Bronchial epithelial cell (primary cell): ENCODE data around the gene RAB23. TPM values are rescaled to one million over a fixed set of nuclear protein-coding genes. Genes with fewer than 3 reads are reported as not detected.

ENCODE experiments used
- DNase-seq: peaks from one replicate; pipeline ENCODE4 v3.0.0-alpha.2; 2010; ENCODE audit warnings: low read depth
- FAIRE-seq: peaks from 2 replicates; lab custom pipeline; 2011; peaks lifted over from hg19 to GRCh38; lab: Jason Lieb, UNC
- H3K27me3 ChIP-seq: 2 replicates; pipeline ENCODE4 v1.5.1; 2011; ENCODE audit warnings: low read length; ENCODE audit not compliant: control insufficient read depth, insufficient read depth
- H3K36me3 ChIP-seq: 2 replicates; pipeline ENCODE4 v1.5.1; 2011; ENCODE audit warnings: low read length; ENCODE audit not compliant: control insufficient read depth, insufficient read depth
- H3K4me3 ChIP-seq: 2 replicates; pipeline ENCODE4 v1.5.1; 2011; ENCODE audit warnings: mild to moderate bottlenecking, low read depth, low read length, control low read depth
- CTCF ChIP-seq: IDR thresholded peaks from 2 replicates; pipeline ENCODE4 v1.5.1; 2011; ENCODE audit warnings: mild to moderate bottlenecking, moderate library complexity, low read length, control low read depth, inconsistent platforms; ENCODE audit not compliant: insufficient read depth, severe bottlenecking
- total RNA-seq: library from RNA; depleted of rRNA; stranded (reverse); fragments of >200 nt; gene quantifications from 2 replicates; pipeline ENCODE4 v1.2.1, GENCODE V29; 2014

The RAB23 gene
- total RNA-seq, 1 donor from 2014 or later = 26.1 TPM

DNA sequence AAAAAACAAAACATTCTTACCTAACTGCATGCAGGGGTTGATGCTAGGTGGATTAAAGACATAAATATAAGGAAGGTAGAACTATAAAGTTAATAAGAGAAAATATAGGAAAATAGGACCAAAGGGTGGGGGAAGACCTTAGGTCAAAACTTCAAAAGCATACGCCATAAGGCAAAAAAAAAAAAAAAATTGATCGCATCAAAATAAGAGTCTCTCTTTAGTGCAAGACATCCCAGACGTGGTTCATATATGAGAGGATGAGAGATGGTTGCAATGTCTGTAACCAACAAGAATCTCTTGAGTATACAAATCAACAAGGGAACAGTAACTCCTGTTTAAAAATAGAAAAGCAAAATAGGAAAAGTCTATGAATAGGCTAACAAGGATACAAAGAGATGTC is 41.5 kb downstream of the RAB23 start:
- no peak for TF ChIP-seq CTCF
- H3K36me3 ChIP-seq = peaks cover 1% of the 10 kb centered on the region
- H3K27me3 ChIP-seq = no peaks in the 10 kb centered on the region
- H3K4me3 ChIP-seq = no peak overlapping the region
- no peak for DNase-seq
- FAIRE-seq = no peak

DNA sequence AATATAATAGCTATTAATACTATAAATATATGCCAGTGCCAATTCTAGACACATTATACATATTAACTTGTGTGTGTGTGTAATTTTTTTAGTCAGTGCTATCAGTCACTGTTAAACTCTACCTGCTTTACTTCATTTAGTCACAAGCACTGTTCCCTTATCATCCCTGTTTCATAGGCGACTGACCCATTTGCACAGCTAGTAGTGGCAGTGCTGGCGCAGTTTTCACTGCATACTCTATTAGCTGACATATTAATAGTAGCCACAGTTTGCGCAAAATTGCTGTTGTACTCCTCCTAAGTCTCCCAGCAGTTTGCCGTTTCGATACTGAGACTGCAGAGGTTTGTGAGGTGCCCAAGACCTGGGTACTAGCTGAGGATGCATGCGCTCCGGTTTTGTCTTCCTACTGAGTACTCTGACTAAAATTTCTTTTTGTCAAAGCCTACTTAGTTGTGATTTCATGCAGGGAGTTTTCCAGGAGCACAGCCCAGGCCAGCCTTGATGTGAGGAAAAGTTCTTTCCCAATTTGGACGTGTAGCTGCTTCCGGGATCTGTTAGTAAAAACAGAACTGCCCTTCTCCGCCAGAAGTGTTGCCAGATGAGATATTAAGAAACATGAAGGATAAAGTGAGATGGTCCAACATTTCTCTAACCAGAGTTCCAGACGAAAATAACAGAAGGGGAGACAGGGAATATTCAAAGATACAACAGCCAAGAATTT is 44.4 kb downstream of the RAB23 start:
- no peak for TF ChIP-seq CTCF
- no peaks in the 10 kb centered on the region for H3K27me3 ChIP-seq
- FAIRE-seq (no peak), DNase-seq (no peak)
- H3K36me3 ChIP-seq = peaks cover 1% of the 10 kb centered on the region
- H3K4me3 ChIP-seq = no peak overlapping the region

DNA sequence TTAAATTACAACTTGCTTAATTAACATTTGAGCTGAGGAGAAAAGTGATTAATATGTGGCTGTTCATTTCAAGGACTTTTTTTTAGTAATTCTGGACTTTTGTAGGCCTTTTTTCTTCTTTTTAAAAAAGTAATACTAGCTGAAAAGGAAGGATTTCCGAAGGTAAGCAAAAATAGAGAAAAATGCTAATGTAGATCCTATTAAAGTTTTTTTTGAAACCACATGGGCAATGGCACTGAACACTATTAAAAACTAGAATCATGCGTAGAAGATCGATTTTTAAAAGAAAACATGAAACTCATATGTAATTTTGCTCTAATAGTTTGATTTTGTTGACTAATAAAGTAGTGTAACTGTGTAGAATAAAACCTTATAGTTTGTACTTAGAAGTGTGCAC is 47.6 kb downstream of the RAB23 start:
- no peaks in the 10 kb centered on the region for H3K36me3 ChIP-seq
- H3K27me3 ChIP-seq = no peaks in the 10 kb centered on the region
- DNase-seq = no peak
- TF ChIP-seq CTCF = no peak
- FAIRE-seq = no peak
- H3K4me3 ChIP-seq = no peak overlapping the region

DNA sequence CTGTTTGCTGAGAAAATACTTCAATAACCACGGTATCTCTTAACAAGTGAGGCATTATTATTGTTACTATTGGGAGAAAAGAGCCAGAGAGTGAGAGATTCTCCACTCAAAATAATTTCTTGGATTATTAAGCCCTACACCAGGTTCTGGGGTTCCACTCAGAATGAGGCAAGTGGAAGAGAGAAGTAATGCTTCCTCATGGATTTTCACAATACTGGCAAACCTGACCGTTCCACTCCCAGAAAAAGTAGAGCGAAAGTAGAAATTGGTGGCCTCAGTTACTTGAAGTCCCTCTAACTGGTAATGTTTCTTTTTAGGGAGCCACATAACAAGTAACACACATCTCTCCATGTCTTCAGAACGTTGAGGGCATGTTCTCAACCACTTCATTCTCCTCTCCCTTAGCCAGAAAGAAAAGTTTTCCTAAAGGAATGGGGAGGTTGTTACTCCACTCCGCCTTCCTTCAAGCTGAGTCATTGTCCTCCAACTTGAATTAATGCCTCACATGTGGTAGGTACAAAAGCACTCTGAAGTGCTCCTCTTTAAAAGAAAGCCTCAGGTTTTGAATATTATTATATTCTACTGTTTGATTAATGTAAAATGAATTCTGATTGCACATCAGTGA is 48.1 kb downstream of the RAB23 start:
- FAIRE-seq (no peak), DNase-seq (peak; percentile 80)
- TF ChIP-seq CTCF = no peak
- H3K4me3 ChIP-seq = peak overlapping the region; percentile 54
- H3K27me3 ChIP-seq = no peaks in the 10 kb centered on the region
- no peaks in the 10 kb centered on the region for H3K36me3 ChIP-seq

- FAIRE-seq (no peak), DNase-seq (peak; percentile 22)
- TF ChIP-seq CTCF = no peak
- Histone ChIP-seq H3K36me3 (no peaks in the 10 kb centered on the region), H3K27me3 (no peaks in the 10 kb centered on the region), H3K4me3 (peak overlapping the region; percentile 54)
Measured at GRCh38 chr6:57173056-57173885, 48.8 kb downstream of the RAB23 start.
